ENCODE results near the gene ANKRD18A. TPM values are rescaled to one million over a fixed set of nuclear protein-coding genes. Genes with fewer than 3 reads are reported as not detected.

Gene ANKRD18A
- total and polyA plus RNA-seq, 2 donors (not counting 1 experiment from before 2014, with no cell fraction given), result not detected

DNA sequence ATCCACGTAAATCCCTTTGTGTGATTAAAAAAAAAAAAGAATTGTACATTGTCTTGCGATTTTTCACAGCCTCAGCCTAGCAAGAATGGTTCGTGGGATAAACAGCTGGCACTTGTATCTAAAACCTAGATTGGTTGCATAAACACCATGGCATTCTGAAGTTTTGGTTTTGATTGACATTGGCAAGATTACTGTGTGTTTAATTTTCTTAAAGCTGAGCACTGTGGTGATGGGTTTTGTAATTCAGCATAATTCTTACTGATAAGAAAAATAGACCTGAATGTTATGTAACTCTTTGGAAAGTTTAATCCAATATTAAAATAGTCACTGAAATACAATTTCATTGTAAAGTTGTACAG is 23.4 kb upstream of the ANKRD18A start:
- no peak overlapping the region for H3K4me3 ChIP-seq (replicated peaks in 1 of 4; ENCODE audit: control extremely low read depth in 1 of 4, insufficient read depth in 1 of 4, low read depth in 3 of 4, low read length in 4 of 4)
- H3K27me3 ChIP-seq (ENCODE audit: control insufficient read depth, insufficient read depth, low read length), result no peaks in the 10 kb centered on the region
- no peak overlapping the region for H3K4me2 ChIP-seq (ENCODE audit: extremely low read depth, insufficient read depth, low read length)
- no peak overlapping the region for H2AFZ ChIP-seq (ENCODE audit: low read length)
- no peaks in the 10 kb centered on the region for H3K79me2 ChIP-seq (ENCODE audit: control insufficient read depth, insufficient read depth, low read length)
- no peak for DNase-seq (ENCODE audit: low read depth in 2 of 2)
- no peaks in the 10 kb centered on the region for H3K4me1 ChIP-seq (ENCODE audit: control insufficient read depth, extremely low read depth, insufficient read depth, low read length)
- no peak overlapping the region for H3K27ac ChIP-seq (ENCODE audit: insufficient read depth, low read length)
- no peaks in the 10 kb centered on the region for H3K9me3 ChIP-seq (ENCODE audit: control insufficient read depth, insufficient read depth, low read depth, low read length)
- no peaks in the 10 kb centered on the region for H4K20me1 ChIP-seq (ENCODE audit: control insufficient read depth, extremely low read depth, insufficient read depth, low read length)
- H3K36me3 ChIP-seq (ENCODE audit: control insufficient read depth, insufficient read depth, low read length), result no peaks in the 10 kb centered on the region
- H3K9ac ChIP-seq (ENCODE audit: insufficient read depth, low read length), result no peak overlapping the region
- TF ChIP-seq EZH2 (IDR thresholded peaks at IDR 0.05; ENCODE audit: low read length, missing control alignments) (no peak), CTCF (conservative IDR thresholded peaks at IDR 0.05 in 1 of 2, IDR thresholded peaks at IDR 0.05 in 1 of 2; ENCODE audit: low read depth in 1 of 2, low read length in 2 of 2) (no peak)

DNA sequence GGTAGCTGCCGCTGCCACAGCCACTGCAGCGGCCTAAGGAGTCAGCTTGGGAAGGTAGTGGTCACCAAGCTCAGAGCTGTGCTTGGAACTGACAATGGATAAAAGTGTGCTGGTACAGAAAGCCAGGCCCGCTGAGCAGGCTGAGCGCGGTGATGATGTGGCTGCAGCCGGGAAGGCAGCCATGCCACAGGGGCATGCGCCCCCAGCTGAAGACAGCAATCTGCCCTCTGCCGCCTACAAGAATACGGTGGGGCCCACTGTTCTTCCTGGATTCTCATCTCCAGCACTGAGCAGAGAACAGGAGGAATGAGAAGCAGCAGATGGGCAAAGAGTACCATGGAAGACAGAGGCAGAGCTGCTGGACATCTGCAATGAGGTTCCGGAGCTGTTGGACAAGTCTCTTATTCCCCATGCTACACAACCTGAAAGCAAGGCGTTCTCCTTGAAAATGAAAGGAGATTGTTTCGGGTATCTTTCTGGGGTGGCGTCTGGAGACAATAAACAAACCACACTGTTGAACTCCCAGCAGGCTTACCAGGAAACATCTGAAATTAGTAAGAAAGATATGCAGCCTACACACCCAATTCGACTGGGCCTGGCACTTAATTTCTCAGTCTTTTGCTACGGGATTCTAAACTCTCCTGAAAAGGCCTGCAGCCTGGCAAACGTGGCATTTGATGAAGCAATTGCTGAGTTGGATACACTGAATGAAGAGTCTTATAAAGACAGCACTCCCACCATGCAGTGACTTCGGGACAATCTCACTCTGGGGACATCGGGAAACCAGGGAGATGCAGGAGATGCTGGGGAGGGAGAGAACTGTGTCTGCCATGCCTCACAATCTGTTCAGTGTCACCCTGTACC is 22.8 kb upstream of the ANKRD18A start:
- no peak overlapping the region for H3K4me2 ChIP-seq (ENCODE audit: extremely low read depth, insufficient read depth, low read length)
- no peak overlapping the region for H3K4me3 ChIP-seq (replicated peaks in 1 of 4; ENCODE audit: control extremely low read depth in 1 of 4, insufficient read depth in 1 of 4, low read depth in 3 of 4, low read length in 4 of 4)
- no peak overlapping the region for H3K27ac ChIP-seq (ENCODE audit: insufficient read depth, low read length)
- TF ChIP-seq EZH2 (IDR thresholded peaks at IDR 0.05; ENCODE audit: low read length, missing control alignments) (no peak), CTCF (conservative IDR thresholded peaks at IDR 0.05 in 1 of 2, IDR thresholded peaks at IDR 0.05 in 1 of 2; ENCODE audit: low read depth in 1 of 2, low read length in 2 of 2) (no peak)
- H3K4me1 ChIP-seq (ENCODE audit: control insufficient read depth, extremely low read depth, insufficient read depth, low read length), result no peaks in the 10 kb centered on the region
- no peaks in the 10 kb centered on the region for H4K20me1 ChIP-seq (ENCODE audit: control insufficient read depth, extremely low read depth, insufficient read depth, low read length)
- H3K9ac ChIP-seq (ENCODE audit: insufficient read depth, low read length), result no peak overlapping the region
- H3K27me3 ChIP-seq (ENCODE audit: control insufficient read depth, insufficient read depth, low read length), result no peaks in the 10 kb centered on the region
- H3K36me3 ChIP-seq (ENCODE audit: control insufficient read depth, insufficient read depth, low read length), result no peaks in the 10 kb centered on the region
- no peaks in the 10 kb centered on the region for H3K9me3 ChIP-seq (ENCODE audit: control insufficient read depth, insufficient read depth, low read depth, low read length)
- H2AFZ ChIP-seq (ENCODE audit: low read length), result no peak overlapping the region
- no peak for DNase-seq (ENCODE audit: low read depth in 2 of 2)
- no peaks in the 10 kb centered on the region for H3K79me2 ChIP-seq (ENCODE audit: control insufficient read depth, insufficient read depth, low read length)

- no peaks in the 10 kb centered on the region for H3K9me3 ChIP-seq (ENCODE audit: control insufficient read depth, insufficient read depth, low read depth, low read length)
These were observed 21.8 kb upstream of the ANKRD18A start for GRCh38 chr9:38641985-38642864.

More at GRCh38 chr9:38641985-38642864, 21.8 kb upstream of the ANKRD18A start:
- Histone ChIP-seq H3K79me2 (ENCODE audit: control insufficient read depth, insufficient read depth, low read length) (no peaks in the 10 kb centered on the region), H2AFZ (ENCODE audit: low read length) (no peak overlapping the region), H3K36me3 (ENCODE audit: control insufficient read depth, insufficient read depth, low read length) (no peaks in the 10 kb centered on the region), H3K27me3 (ENCODE audit: control insufficient read depth, insufficient read depth, low read length) (no peaks in the 10 kb centered on the region), H4K20me1 (ENCODE audit: control insufficient read depth, extremely low read depth, insufficient read depth, low read length) (no peaks in the 10 kb centered on the region), H3K4me3 (replicated peaks in 1 of 4; ENCODE audit: control extremely low read depth in 1 of 4, insufficient read depth in 1 of 4, low read depth in 3 of 4, low read length in 4 of 4) (no peak overlapping the region), H3K27ac (ENCODE audit: insufficient read depth, low read length) (no peak overlapping the region), H3K9ac (ENCODE audit: insufficient read depth, low read length) (no peak overlapping the region), H3K4me2 (ENCODE audit: extremely low read depth, insufficient read depth, low read length) (no peak overlapping the region), H3K4me1 (ENCODE audit: control insufficient read depth, extremely low read depth, insufficient read depth, low read length) (no peaks in the 10 kb centered on the region)
- TF ChIP-seq CTCF (conservative IDR thresholded peaks at IDR 0.05 in 1 of 2, IDR thresholded peaks at IDR 0.05 in 1 of 2; ENCODE audit: low read depth in 1 of 2, low read length in 2 of 2) (peak in 1 of 2 donors; percentile 45), EZH2 (IDR thresholded peaks at IDR 0.05; ENCODE audit: low read length, missing control alignments) (no peak)
- DNase-seq (ENCODE audit: low read depth in 2 of 2), result peak; percentile 36 to 52
